Embryonic facial prominence (tissue), 1 donor: Measurements from ENCODE around the gene PAPSS1.
"Not testable (repeated sequence)": the region's sequence is repeated elsewhere in the genome, so short reads cannot be mapped to it uniquely, and the experiment has no call there.

Experiments used
- DNase-seq: peaks from one replicate; pipeline ENCODE4 v3.0.0-alpha.2; 2016; ENCODE audit errors: extremely low spot score

Gene PAPSS1

DNA sequence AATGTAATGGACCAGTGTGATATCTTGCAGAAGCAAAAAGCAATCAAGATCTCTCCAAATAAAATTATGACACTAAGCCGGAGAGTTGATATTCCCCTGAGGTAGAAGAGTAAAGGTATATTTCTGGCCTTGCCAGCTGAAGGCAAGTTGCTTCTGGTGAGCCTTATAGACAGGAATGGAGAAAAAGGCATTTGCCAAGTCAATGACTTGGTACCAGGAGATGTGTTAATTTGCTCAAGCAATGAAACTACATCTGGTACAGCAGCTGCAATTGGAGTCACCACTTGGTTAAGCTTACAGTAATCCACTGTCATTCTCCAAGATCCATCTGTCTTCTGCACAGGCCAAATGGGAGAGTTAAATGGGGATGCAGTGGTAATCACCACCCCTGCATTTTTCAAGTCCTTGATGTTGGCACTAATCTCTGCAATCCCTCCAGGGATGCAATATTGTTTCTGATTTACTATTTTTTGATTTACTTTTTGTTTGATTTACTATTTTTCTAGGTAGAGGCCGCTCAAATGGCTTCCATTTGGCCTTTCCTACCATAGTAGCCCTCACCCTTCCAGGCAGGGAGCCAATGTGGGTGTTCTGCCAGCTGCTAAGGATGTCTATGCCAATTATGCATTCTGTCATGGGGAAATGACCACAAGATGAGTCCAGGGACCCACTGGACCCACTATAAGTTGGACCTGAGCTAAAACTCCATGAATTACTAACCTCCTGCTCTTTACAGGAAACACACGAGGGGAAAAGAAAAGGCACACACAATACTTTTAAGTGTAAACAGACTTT lies 6.3 kb upstream of the PAPSS1 start:
- not testable (repeated sequence) for DNase-seq

DNA sequence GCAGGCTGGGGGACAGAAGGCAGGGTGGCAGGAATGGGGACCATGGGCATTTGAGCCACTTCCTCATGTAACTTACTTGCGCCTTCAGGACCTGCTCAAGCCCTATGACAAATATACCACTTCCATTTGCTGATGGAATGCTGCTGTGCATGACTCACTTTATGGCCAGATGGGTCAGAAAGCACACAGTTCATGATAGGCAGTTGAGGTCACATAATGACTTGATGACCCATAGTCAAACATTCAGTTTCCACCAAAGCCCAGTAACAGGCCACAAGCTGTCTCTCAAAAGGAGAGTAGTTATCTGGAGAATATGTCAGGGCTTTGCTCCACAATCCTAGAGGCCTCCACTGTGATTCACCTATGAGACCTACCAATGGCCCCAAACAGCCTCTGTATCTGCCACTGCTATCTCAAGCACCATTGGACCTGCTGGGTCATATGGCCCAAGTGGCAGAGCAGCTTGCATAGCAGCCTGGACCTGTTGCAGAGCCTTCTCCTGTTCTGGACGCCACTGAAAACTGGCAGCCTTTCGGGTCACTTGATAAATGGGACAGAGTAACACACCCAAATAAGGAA lies 5.3 kb upstream of the PAPSS1 start:
- no peak for DNase-seq

DNA sequence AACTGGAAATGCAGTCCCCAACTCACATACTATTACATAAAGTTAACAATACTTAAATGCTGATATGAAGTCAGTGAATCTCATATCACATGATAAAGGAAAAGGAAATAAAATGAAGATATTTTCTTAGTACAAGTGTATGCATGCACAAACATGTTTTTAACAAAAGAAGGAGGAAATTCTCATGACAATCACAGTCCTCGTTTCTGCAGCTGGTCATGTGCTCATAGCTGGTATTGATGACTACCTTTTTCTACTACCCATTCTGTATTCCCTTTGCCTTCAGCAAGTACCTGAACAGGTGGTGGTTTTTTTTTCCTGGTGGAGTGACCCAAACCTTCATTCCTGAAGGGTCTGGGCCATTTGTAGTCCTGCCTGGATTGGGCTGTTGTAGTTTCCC lies 3.3 kb upstream of the PAPSS1 start:
- DNase-seq: not testable (repeated sequence)

DNA sequence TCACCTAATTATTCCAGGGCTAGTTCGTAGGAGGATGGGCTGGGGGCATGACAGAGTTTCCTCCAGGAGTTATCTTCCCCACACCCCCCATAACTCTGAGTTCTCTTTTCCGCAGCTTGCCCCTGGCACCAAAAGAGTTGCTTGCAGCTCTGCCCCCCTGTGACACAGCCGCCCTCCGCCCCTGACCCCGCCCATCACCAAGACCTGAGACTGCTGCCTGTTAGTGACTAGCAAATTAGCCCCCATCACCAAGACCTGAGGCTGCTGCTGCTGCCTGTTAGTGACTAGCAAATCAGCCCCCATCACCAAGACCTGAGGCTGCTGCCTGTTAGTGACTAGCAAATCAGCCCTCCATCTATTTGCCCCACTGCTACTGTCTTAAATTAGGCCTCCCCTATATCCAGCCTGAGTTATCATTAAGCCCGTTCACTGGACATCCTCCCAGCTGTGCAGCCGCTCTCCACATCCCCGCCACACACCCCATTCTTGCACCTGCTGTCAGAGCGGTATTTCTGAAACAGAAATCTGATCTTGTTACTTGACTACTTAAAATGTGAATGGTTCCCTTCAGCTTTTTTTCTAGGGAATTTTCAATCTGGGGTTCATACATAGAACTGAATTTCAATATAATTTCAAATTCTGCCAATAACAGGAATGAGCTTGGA lies 1.5 kb upstream of the PAPSS1 start:
- no peak for DNase-seq

DNA sequence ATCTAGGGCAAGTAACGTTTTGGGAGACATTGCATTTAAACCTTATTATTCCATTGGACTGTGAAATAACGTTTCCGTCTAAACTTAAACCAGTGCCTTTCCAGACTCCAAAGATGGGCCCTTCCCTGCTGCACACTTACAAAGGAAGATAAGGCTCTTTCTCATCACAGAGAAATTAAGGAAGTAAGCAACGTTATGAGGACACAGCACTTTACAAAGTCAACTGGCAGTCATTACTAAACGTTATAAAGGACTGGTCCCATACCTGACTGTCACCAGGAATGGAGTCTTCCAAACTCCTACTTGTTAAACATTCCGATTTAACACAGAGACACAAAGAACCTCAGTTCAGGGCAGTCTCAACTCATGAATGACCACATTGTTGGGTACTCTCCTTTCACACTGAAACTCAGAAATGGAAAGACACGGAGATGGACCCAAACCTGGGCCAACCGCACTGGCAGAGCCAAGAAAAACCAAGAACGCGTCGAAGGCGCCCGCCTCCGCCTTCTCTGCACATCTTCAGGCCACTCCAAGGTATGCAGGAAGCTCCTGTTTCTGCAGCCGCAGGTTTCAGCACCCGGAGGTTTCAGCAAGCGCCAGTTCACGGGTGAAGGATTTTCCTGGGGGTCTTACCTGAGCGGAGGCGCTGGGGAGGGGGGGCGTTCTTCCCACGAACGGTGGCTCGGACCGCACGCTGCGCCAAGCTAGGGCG lies 670 bp downstream of the PAPSS1 start:
- DNase-seq: no peak

DNA sequence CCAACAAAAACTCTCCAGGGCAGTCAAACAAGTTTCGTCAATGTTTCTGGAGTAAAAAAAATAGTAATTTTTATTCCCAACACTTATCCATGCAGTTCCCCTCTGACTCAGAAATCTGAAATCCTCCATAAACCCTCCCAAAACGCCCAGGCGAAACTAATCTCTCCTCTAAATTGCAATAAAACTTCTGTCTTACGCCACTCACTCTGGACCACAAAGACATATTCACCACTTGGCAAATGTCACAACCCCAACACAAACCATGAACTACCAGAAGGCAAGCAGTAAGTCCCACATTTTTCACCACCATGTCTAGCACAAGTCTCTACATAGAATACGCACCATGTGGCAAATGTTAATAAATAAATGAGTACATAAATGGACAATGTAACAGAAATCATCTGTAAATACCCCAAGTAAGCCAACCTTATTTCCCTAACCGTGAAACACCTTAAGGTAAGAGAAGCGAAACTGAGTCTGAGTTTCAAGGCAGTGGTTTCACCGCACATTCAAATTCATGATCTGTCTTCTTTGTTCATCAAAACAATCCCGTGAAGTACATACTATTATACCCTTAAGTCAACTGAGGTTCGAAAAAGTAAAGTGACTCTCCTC lies 1.6 kb downstream of the PAPSS1 start:
- DNase-seq: no peak

DNA sequence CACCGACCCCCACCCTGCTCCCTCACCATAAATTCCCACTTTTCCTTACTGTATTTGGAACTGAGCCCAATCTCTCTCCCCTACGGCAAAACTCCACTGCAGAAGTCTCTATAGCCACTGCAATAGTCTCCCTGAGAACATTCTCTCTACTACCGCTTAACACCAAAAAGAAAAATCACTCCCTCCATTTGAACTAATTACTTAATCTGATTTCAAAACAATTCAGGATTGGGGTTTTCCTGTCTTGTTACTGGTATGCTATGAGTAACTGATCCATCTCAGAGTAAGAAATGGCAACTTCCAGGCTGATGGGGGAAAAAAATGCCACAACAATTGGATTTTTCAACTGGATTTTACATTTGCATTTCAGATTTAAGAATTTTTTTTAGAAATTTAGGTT lies 5.8 kb downstream of the PAPSS1 start:
- DNase-seq: no peak

DNA sequence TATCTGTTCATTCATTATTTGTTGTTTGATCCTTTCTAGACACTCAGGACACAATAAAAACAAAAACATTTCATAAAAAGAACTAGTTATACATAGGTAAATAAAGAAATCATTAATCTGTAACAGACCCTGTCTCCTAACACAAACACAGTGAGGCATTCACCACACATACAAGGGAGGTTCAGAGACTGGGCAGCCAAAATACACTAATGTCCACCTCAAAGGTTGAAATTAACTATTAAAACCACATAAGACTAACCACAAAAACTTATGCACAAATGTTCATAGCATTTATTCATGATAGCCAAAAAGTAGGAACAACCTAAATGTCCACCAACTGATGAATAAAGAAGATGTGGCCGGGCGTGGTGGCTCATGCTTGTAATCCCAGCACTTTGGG lies 7.8 kb downstream of the PAPSS1 start:
- DNase-seq: no peak

DNA sequence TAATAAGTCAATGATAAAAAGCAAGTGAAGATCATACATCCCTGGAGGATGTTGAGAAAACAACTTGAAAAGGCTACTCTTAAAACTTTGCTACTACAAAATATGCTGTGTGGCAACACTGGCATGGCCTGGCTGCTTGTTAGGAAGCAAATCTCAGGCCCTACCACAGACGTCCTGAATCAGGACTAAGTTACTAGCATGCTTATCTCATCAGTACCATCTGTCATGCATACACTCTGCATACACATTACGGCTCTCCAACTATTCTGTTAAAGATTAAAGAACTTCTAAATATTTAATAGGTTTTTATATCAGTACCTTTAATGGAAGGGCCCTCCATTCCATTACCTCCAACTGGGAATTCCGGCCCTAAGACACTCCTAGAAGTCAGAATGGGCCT lies 8.2 kb downstream of the PAPSS1 start:
- DNase-seq: no peak

DNA sequence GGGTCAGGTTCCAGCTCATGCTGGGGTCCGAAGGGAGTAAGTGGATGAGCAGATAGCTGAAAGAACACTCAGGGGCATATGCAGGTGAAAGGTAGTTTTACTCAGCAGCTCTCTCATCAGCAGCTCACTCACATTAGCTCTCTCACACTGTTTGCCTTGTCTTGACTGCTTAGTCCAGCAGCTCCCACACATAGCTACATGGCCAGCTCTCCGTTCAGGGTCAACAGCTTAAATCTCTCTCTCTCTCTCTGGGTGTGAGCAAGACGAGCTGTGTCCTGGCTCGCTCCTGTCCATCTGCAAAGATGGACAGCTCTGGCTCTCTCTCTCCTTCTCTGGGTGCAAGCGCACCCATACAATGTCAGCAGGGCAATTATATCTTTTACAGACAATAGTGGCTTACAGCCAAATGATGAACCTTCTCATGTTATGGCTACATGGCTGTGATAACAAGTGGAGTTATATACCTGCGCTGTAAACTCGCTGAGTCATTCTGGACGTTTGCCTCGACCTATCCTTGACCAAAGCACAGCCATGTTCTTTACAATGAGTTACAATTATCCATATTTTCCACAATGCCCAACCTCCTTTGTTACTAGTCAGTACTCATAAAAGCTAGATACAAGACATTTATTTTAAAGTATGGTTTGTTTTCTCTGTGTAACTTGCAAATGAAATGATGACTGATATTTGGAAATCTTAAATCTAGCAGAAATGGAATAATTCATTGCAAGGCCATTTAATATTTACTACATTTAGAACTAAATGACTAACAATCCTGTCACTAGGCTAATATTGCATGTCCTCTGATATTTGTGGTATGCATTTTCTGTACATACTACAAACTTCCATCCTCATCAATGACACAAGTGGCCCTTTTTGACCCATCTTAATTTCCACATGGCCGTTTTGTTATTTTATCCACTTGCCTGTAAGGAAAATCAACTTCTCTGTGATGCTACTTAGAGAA lies 9.3 kb downstream of the PAPSS1 start:
- DNase-seq: no peak

DNA sequence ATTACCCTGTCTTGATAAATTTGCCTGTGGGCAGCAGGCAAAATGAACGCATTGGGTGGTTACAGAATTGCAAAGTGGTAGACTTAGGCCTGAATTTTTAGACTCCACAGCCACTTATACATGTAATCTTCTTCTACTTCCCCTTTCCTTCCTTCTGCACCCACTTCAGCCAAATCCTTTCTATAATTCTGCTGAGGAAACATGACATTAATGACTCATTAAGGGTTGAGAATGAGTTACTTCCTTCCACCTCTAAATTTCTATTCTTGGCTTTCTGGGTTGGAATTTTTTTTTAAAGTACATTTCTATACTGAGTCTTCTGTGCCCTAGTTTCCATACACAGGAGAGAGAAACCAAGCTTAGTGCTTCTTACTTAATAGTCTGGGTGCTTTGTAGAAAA lies 10.1 kb downstream of the PAPSS1 start:
- no peak for DNase-seq

DNA sequence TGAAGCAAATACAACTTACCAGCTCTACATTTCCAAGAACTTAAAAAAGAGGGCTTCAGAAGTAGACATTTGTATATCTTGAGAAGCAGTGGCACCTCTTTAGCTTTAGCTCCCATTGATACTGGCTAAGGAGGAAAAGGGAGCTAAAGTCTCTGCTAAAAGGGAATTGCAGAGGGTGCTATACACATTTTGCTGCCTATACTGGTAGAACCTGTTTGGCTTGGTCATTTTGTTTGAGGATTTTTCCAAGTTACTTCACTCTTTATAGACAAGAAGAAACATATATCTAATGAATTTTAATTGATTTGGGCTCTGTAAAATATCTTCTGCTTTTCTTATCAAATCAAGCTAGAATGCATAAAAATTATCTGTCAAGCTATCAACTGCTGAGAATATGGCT lies 11.8 kb downstream of the PAPSS1 start:
- no peak for DNase-seq

DNA sequence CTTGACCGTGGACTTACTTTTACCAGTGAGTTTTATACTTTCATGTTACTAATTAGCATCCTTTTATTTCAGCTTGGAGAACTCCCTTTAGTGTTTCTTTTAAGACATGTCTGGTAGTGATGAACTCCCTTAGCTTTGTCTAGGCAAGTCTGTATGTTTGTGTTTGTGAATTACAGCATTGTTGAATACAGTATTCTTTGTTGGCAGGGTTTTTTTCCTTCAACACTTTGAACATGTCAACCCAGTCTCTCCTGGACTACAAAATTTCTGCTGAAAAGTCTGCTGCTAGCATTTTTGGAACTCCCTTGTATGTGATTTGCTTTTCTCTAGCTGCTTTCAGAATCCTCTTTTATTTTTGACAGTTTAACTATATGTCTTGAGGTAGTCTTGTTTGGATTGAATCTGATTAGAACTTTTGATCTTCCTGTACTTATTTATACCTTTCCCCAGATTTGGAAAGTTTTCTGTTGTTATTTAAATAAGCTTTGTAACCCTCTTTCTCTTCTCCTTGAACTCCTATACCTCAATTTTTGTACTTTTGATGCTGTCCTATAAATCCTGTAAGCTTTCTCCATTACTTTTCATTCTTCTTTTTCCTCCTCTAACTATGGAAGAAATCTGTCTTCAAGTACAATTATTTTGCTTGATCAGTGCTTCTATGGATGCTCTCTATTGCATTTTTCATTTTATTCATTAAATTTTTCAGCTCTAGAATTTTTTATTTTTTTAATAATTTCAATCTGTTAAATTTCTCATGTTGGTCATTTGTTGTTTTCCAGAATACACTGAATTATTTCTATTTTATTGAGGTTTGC lies 14.1 kb downstream of the PAPSS1 start:
- no peak for DNase-seq

DNA sequence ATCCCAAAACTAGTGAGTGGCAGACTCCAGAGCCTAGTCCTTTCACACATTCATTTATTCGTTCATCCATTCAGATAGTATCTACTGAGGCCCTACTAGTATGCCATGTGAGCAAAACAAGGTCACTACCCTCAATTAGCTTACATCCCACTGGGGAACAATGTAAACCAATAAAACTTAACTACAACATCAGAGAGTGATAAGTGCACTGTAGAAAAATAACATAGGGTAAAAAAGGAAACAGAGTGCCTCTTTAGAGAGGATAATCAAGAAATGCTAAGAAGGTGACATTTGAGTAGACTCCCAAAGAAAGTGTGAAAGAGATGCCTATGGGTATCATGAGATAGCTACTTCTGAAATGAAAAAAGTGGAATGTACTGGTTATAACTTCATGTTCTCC lies 18.5 kb downstream of the PAPSS1 start:
- DNase-seq: no peak

DNA sequence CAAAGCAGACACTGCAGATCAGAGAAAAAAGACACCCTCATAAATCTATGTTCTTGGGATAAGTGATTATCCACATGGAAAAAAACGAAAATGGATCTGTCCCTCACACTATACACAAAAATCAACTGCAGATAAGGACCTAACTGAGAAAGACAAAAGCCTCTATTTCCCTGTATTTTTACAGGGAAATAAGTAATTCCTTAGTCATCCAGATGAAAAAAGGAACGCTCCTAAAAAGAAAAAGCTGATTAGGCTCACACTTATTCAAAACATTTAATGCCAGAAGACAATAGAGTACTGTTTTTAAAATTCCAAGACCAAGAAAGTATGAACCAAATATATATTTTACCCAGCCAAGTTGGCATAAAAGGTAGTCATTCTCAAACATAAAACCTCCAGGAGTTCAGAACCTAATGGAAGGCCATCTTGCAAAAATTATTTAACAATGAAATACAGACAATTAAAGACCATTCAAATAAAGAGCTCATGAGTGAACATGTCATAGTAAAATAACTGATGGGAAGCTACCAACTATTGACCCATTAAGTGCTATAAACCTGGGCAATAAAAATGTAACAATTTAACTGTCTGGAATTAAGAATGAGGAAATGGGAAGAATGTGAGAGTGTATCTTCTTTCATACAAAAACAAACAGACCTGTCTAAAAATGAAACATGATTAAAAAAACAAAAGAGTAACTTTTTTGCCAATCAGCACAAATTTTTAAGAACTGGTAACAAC lies 20.4 kb downstream of the PAPSS1 start:
- DNase-seq: no peak

DNA sequence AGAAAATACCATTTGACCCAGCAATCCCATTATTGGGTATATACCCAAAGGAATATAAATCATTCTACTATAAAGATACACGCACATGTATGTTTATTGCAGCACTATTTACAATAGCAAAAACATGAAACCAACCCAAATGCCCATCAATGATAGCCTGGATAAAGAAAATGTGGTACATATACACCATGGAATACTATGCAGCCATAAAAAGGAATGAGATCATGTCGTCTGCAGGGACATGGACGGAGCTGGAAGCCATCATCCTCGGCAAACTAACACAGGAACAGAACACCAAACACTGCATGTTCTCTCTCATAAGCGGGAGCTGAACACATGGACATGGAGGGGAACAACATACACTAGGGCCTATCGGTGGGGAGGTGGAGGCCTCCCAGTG lies 23.8 kb downstream of the PAPSS1 start:
- not testable (repeated sequence) for DNase-seq

DNA sequence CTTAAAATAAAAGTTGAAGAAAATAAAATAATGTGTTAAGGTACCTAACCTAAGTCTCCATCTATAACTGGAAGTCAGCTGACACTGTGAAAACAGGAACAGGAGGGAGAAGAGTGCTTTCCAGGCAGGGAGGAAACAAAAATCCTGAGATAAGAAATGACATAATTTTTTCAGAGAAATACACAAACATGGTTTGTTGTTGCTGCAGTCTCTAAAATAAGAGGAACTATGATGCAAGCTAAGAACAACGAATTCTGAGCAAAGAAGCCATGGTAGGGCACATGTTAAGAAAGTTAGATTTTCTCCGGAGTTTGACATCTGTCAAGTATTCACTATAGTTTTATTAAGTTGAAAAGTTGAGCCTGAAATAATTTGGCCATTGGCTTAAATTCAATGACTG lies 26.9 kb downstream of the PAPSS1 start:
- DNase-seq: no peak

DNA sequence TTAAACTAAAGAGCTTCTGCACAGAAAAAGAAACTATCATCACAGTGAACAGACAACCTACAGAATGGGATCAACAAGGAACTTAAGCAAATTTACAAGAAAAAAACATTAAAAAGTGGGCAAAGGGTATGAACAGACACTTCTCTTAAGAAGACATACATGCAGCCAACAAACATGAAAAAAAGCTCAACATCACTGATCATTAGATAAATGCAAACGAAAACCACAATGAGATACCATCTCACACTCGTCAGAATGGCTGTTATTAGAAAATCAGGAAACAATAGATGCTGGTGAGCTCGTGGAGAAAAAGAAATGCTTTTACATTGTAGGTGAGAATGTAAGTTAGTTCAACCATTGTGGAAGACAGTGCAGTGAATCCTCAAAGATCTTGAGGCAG lies 27.8 kb downstream of the PAPSS1 start:
- no peak for DNase-seq

DNA sequence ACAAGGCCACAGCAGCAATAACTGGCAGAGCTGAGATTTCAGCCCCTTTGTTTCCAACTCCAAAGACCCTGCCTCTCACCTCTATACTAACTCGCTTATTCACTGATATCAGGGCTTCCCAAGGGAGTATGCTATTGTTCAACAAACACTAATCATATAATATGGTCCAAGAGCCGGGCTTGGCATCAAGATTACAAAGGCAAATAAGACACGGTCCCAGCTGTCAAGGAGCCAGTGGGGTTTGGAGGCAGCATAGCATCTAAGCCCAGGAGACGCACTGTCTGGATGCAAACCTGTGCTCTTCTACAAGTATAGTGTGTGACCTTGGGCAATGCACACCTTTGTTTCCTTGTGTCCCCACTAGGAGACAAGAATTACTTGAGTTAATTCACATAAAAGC lies 28.7 kb downstream of the PAPSS1 start:
- DNase-seq: no peak
